Neural cell (in vitro differentiated cells): ENCODE measurements around the gene HS3ST6. TPM values are rescaled to one million over a fixed set of nuclear protein-coding genes. Genes with fewer than 3 reads are reported as not detected.

Source experiments
- H2AFZ ChIP-seq: fragments of 200-600, 300-800 bp; sonication (generic), shearing (Covaris generic); 2 replicates; pipeline ENCODE4 v1.6.0; 2014; ENCODE audit warnings: low read depth, mild to moderate bottlenecking, antibody characterized with exemption, low read length, moderate library complexity
- H3F3A ChIP-seq: fragments of 200-600 bp; shearing (Covaris generic); 2 replicates; pipeline ENCODE4 v1.6.1; 2016; ENCODE audit warnings: mild to moderate bottlenecking, moderate library complexity, mixed read lengths, antibody characterized with exemption, low read length; ENCODE audit not compliant: insufficient read depth, poor library complexity, severe bottlenecking
- H3K27ac ChIP-seq: fragments of 200-600, 300-800 bp; sonication (generic), shearing (Covaris generic); 2 replicates; pipeline ENCODE4 v1.5.1; 2014; ENCODE audit warnings: mild to moderate bottlenecking, low read length, moderate library complexity
- H3K27me3 ChIP-seq: fragments of 300-800, 200-600 bp; sonication (generic), shearing (Covaris generic); 2 replicates; pipeline ENCODE4 v1.6.0; 2014; ENCODE audit warnings: mild to moderate bottlenecking, low read depth, low read length, moderate library complexity; ENCODE audit not compliant: insufficient read depth
- H3K36me3 ChIP-seq: fragments of 300-800, 200-600 bp; sonication (generic), shearing (Covaris generic); 2 replicates; pipeline ENCODE4 v1.5.1; 2014; ENCODE audit warnings: mild to moderate bottlenecking, antibody characterized with exemption, low read length, moderate library complexity; ENCODE audit not compliant: insufficient read depth
- H3K4me2 ChIP-seq: fragments of 300-800, 200-600 bp; sonication (generic), shearing (Covaris generic); 2 replicates; pipeline ENCODE4 v1.6.0; 2014; ENCODE audit warnings: mild to moderate bottlenecking, low read length
- H3K4me3 ChIP-seq: fragments of 300-800, 200-600 bp; sonication (generic), shearing (Covaris generic); 2 replicates; pipeline ENCODE4 v1.5.1; 2014; ENCODE audit warnings: mild to moderate bottlenecking, low read length, moderate library complexity
- H3K79me2 ChIP-seq: fragments of 200-600 bp; shearing (Covaris generic); replicated peaks from 2 replicates; pipeline ENCODE4 v1.6.0; 2014; ENCODE audit warnings: mild to moderate bottlenecking, low read length, moderate library complexity; ENCODE audit not compliant: insufficient read depth
- H3K9ac ChIP-seq: fragments of 300-800, 200-600 bp; sonication (generic), shearing (Covaris generic); 2 replicates; pipeline ENCODE4 v1.6.1; 2016; ENCODE audit warnings: mild to moderate bottlenecking, low read length, mixed read lengths
- H3K9me2 ChIP-seq: fragments of 200-600 bp; shearing (Covaris generic); 2 replicates; pipeline ENCODE4 v1.6.1; 2016; ENCODE audit warnings: mild to moderate bottlenecking, low read length, mixed read lengths; ENCODE audit not compliant: insufficient read depth
- H3K9me3 ChIP-seq: fragments of 200-600, 300-800 bp; sonication (generic), shearing (Covaris generic); 2 replicates; pipeline ENCODE4 v1.6.1; 2016; ENCODE audit warnings: mild to moderate bottlenecking, mixed run types, low read length, moderate library complexity, mixed read lengths
- H4K20me1 ChIP-seq: fragments of 200-600 bp; shearing (Covaris generic); 2 replicates; pipeline ENCODE4 v1.6.1; 2016; ENCODE audit warnings: mild to moderate bottlenecking, mixed run types; ENCODE audit not compliant: insufficient read depth
- CTCF ChIP-seq: fragments of 450-650 bp; IDR thresholded peaks from 2 replicates; pipeline ENCODE4 v1.5.1; 2014; ENCODE audit warnings: antibody characterized with exemption, mild to moderate bottlenecking, moderate library complexity; ENCODE audit not compliant: poor library complexity, severe bottlenecking
- EP300 ChIP-seq: fragments of 450-650 bp; conservative IDR thresholded peaks from 2 replicates; pipeline ENCODE4 v1.6.1; 2014; ENCODE audit warnings: antibody characterized with exemption, mild to moderate bottlenecking, moderate library complexity; ENCODE audit not compliant: poor library complexity, severe bottlenecking
- EZH2 ChIP-seq: fragments of 200-600, 300-800 bp; shearing (Covaris generic), sonication (generic); IDR thresholded peaks from 2 replicates; pipeline ENCODE4 v1.6.1; 2014; ENCODE audit warnings: antibody characterized with exemption, low read length, borderline replicate concordance, mild to moderate bottlenecking; ENCODE audit not compliant: insufficient read depth, poor library complexity, severe bottlenecking
- MXI1 ChIP-seq: fragments of 450-650 bp; conservative IDR thresholded peaks from 2 replicates; pipeline ENCODE4 v1.6.1; 2014; ENCODE audit warnings: antibody characterized with exemption, mild to moderate bottlenecking; ENCODE audit not compliant: poor library complexity, severe bottlenecking
- POLR2AphosphoS5 ChIP-seq: IDR thresholded peaks from 2 replicates; pipeline ENCODE4 v1.6.1; 2012
- RAD21 ChIP-seq: fragments of 450-650 bp; conservative IDR thresholded peaks from 2 replicates; pipeline ENCODE4 v1.6.1; 2014; ENCODE audit warnings: antibody characterized with exemption, mild to moderate bottlenecking, moderate library complexity
- REST ChIP-seq: IDR thresholded peaks from 2 replicates; pipeline ENCODE4 v1.6.1; 2012; ENCODE audit warnings: borderline replicate concordance
- SMC3 ChIP-seq: fragments of 450-650 bp; conservative IDR thresholded peaks from 2 replicates; pipeline ENCODE4 v1.6.1; 2014; ENCODE audit warnings: antibody characterized with exemption, mild to moderate bottlenecking, moderate library complexity; ENCODE audit not compliant: poor library complexity
- TAF1 ChIP-seq: IDR thresholded peaks from 2 replicates; pipeline ENCODE4 v1.6.1; 2012; ENCODE audit warnings: low read depth
- polyA plus RNA-seq: library from polyadenylated mRNA; depleted of rRNA; stranded (reverse); fragments of >200 nt; gene quantifications from 2 replicates; pipeline ENCODE4 v1.2.3, GENCODE V29; 2014

Gene HS3ST6
- polyA plus RNA-seq, 1 donor from 2014 or later, result not detected

- Histone ChIP-seq H4K20me1 (no peaks in the 10 kb centered on the region), H2AFZ (peak overlapping the region; percentile 62), H3K27ac (no peak overlapping the region), H3K9ac (peak overlapping the region; percentile 76), H3K27me3 (no peaks in the 10 kb centered on the region), H3K9me2 (no peaks in the 10 kb centered on the region), H3K36me3 (no peaks in the 10 kb centered on the region), H3K4me3 (peak overlapping the region; percentile 86), H3F3A (no peaks in the 10 kb centered on the region), H3K4me2 (peak overlapping the region; percentile 72), H3K79me2 (no peaks in the 10 kb centered on the region), H3K9me3 (no peaks in the 10 kb centered on the region)
- TF ChIP-seq REST, result no peak
- no peak for TF ChIP-seq CTCF
- TF ChIP-seq MXI1, result no peak
- TF ChIP-seq EZH2, result no peak
- TF ChIP-seq TAF1, result no peak
- TF ChIP-seq RAD21, result no peak
- TF ChIP-seq SMC3, result no peak
- no peak for TF ChIP-seq EP300
Observed at GRCh38 chr16:1942047-1942809, 24.0 kb upstream of the HS3ST6 start.

- no peak overlapping the region for H3K4me2 ChIP-seq
- H3K4me3 ChIP-seq, result peak overlapping the region; percentile 86
- H3K27ac ChIP-seq, result no peak overlapping the region
Observed at GRCh38 chr16:1941162-1942046, 23.2 kb upstream of the HS3ST6 start.

More at GRCh38 chr16:1941162-1942046, 23.2 kb upstream of the HS3ST6 start:
- no peaks in the 10 kb centered on the region for H3K36me3 ChIP-seq
- H3F3A ChIP-seq, result no peaks in the 10 kb centered on the region
- H2AFZ ChIP-seq, result no peak overlapping the region
- no peaks in the 10 kb centered on the region for H3K9me2 ChIP-seq
- TF ChIP-seq POLR2AphosphoS5 (no peak), RAD21 (no peak), EP300 (no peak), REST (no peak), EZH2 (no peak), CTCF (no peak), TAF1 (no peak), MXI1 (no peak)
- no peaks in the 10 kb centered on the region for H4K20me1 ChIP-seq
- H3K9me3 ChIP-seq, result no peaks in the 10 kb centered on the region
- H3K27me3 ChIP-seq, result no peaks in the 10 kb centered on the region
- H3K79me2 ChIP-seq, result no peaks in the 10 kb centered on the region
- H3K9ac ChIP-seq, result no peak overlapping the region
